ENCODE data around the gene ARHGAP28. TPM values are rescaled to one million over a fixed set of nuclear protein-coding genes. Genes with fewer than 3 reads are reported as not detected.

ARHGAP28 gene
- total and polyA plus RNA-seq, 5 donors: 0.93 to 6.1 (median 4.0) TPM

GRCh38 chr18:6732952-6733351, 3.4 kb downstream of the ARHGAP28 start:
- no peaks in the 10 kb centered on the region for H3K27me3 ChIP-seq (ENCODE audit: control insufficient read depth, insufficient read depth)
- no peak overlapping the region for H3K27ac ChIP-seq (ENCODE audit: low read length)
- no peaks in the 10 kb centered on the region for H3K9me3 ChIP-seq (ENCODE audit: control insufficient read depth, low read length)
- intact Hi-C loops (cut with DNase I): no loop called here
- ATAC-seq: no peak
- H3K4me1 ChIP-seq (ENCODE audit: control insufficient read depth, insufficient read depth, low read length): no peaks in the 10 kb centered on the region
- no peak for DNase-seq
- no peak overlapping the region for H3K4me3 ChIP-seq (ENCODE audit: low read length)
- 90% methylated on average over 2 of the region's 2 CpGs for WGBS

- intact Hi-C loops (cut with DNase I): no loop called here
- H3K9me3 ChIP-seq (ENCODE audit: control insufficient read depth, low read length): no peaks in the 10 kb centered on the region
- no peak for DNase-seq
- WGBS: 81% methylated on average over 1 of the region's 1 CpG
- no peaks in the 10 kb centered on the region for H3K27me3 ChIP-seq (ENCODE audit: control insufficient read depth, insufficient read depth)
- no peak overlapping the region for H3K4me3 ChIP-seq (ENCODE audit: low read length)
- no peaks in the 10 kb centered on the region for H3K4me1 ChIP-seq (ENCODE audit: control insufficient read depth, insufficient read depth, low read length)
- no peak for ATAC-seq
- H3K27ac ChIP-seq (ENCODE audit: low read length): no peak overlapping the region
Observed at GRCh38 chr18:6733758-6734157, 4.2 kb downstream of the ARHGAP28 start.

GRCh38 chr18:6734726-6735430, 5.4 kb downstream of the ARHGAP28 start:
- 91% methylated on average over 7 of the region's 7 CpGs for WGBS
- Histone ChIP-seq H3K4me1 (ENCODE audit: control insufficient read depth, insufficient read depth, low read length) (no peaks in the 10 kb centered on the region), H3K27ac (ENCODE audit: low read length) (no peak overlapping the region), H3K27me3 (ENCODE audit: control insufficient read depth, insufficient read depth) (no peaks in the 10 kb centered on the region), H3K9me3 (ENCODE audit: control insufficient read depth, low read length) (no peaks in the 10 kb centered on the region), H3K4me3 (ENCODE audit: low read length) (no peak overlapping the region)
- ATAC-seq (no peak), DNase-seq (no peak)
- intact Hi-C loops (cut with DNase I): no loop called here

GRCh38 chr18:6737833-6738232, 8.3 kb downstream of the ARHGAP28 start:
- no peak for ATAC-seq
- DNase-seq: no peak
- Histone ChIP-seq H3K27me3 (ENCODE audit: control insufficient read depth, insufficient read depth) (no peaks in the 10 kb centered on the region), H3K9me3 (ENCODE audit: control insufficient read depth, low read length) (no peaks in the 10 kb centered on the region), H3K27ac (ENCODE audit: low read length) (no peak overlapping the region), H3K4me3 (ENCODE audit: low read length) (no peak overlapping the region), H3K4me1 (ENCODE audit: control insufficient read depth, insufficient read depth, low read length) (peaks cover 2% of the 10 kb centered on the region)
- intact Hi-C loops (cut with DNase I): no loop called here

- H3K9me3 ChIP-seq (ENCODE audit: control insufficient read depth, low read length): no peaks in the 10 kb centered on the region
- DNase-seq: no peak
- no peak overlapping the region for H3K27ac ChIP-seq (ENCODE audit: low read length)
- intact Hi-C loops (cut with DNase I): no loop called here
- no peak for ATAC-seq
- no peak overlapping the region for H3K4me3 ChIP-seq (ENCODE audit: low read length)
- H3K4me1 ChIP-seq (ENCODE audit: control insufficient read depth, insufficient read depth, low read length): peaks cover 2% of the 10 kb centered on the region
- H3K27me3 ChIP-seq (ENCODE audit: control insufficient read depth, insufficient read depth): no peaks in the 10 kb centered on the region
- WGBS: 70% methylated on average over 4 of the region's 4 CpGs
Observed at GRCh38 chr18:6738622-6739021, 9.1 kb downstream of the ARHGAP28 start.

- H3K27me3 ChIP-seq (ENCODE audit: control insufficient read depth, insufficient read depth): no peaks in the 10 kb centered on the region
- peak overlapping the region; percentile 24 for H3K27ac ChIP-seq (ENCODE audit: low read length)
- peak in 2 of 3 donors; percentile 48 to 54 for DNase-seq
- no peaks in the 10 kb centered on the region for H3K9me3 ChIP-seq (ENCODE audit: control insufficient read depth, low read length)
- no peak overlapping the region for H3K4me3 ChIP-seq (ENCODE audit: low read length)
- WGBS: 15% methylated on average over 2 of the region's 2 CpGs
- peaks cover 2% of the 10 kb centered on the region for H3K4me1 ChIP-seq (ENCODE audit: control insufficient read depth, insufficient read depth, low read length)
- intact Hi-C loops (cut with DNase I): no loop called here
- ATAC-seq: peak; percentile 94 to 99
Observed at GRCh38 chr18:6741232-6741663, 11.7 kb downstream of the ARHGAP28 start.

GRCh38 chr18:6741786-6742185, 12.3 kb downstream of the ARHGAP28 start:
- Histone ChIP-seq H3K27me3 (ENCODE audit: control insufficient read depth, insufficient read depth) (no peaks in the 10 kb centered on the region), H3K27ac (ENCODE audit: low read length) (no peak overlapping the region), H3K4me1 (ENCODE audit: control insufficient read depth, insufficient read depth, low read length) (peaks cover 2% of the 10 kb centered on the region), H3K4me3 (ENCODE audit: low read length) (no peak overlapping the region), H3K9me3 (ENCODE audit: control insufficient read depth, low read length) (no peaks in the 10 kb centered on the region)
- DNase-seq: no peak
- ATAC-seq: no peak
- intact Hi-C loops (cut with DNase I): no loop called here
- WGBS: 60% methylated on average over 2 of the region's 2 CpGs

GRCh38 chr18:6743999-6744398, 14.5 kb downstream of the ARHGAP28 start:
- peaks cover 2% of the 10 kb centered on the region for H3K4me1 ChIP-seq (ENCODE audit: control insufficient read depth, insufficient read depth, low read length)

GRCh38 chr18:6744816-6745455, 15.4 kb downstream of the ARHGAP28 start:
- peaks cover 2% of the 10 kb centered on the region for H3K4me1 ChIP-seq (ENCODE audit: control insufficient read depth, insufficient read depth, low read length)
- no peaks in the 10 kb centered on the region for H3K27me3 ChIP-seq (ENCODE audit: control insufficient read depth, insufficient read depth)
- DNase-seq (no peak), ATAC-seq (no peak)
- H3K27ac ChIP-seq (ENCODE audit: low read length): no peak overlapping the region
- H3K9me3 ChIP-seq (ENCODE audit: control insufficient read depth, low read length): no peaks in the 10 kb centered on the region
- WGBS: 96% methylated on average over 1 of the region's 1 CpG
- intact Hi-C loops (cut with DNase I): no loop called here
- H3K4me3 ChIP-seq (ENCODE audit: low read length): no peak overlapping the region

More at GRCh38 chr18:6743999-6744398, 14.5 kb downstream of the ARHGAP28 start:
- intact Hi-C loops (cut with DNase I): no loop called here
- H3K9me3 ChIP-seq (ENCODE audit: control insufficient read depth, low read length): no peaks in the 10 kb centered on the region
- DNase-seq (no peak), ATAC-seq (no peak)
- no peak overlapping the region for H3K27ac ChIP-seq (ENCODE audit: low read length)
- H3K27me3 ChIP-seq (ENCODE audit: control insufficient read depth, insufficient read depth): no peaks in the 10 kb centered on the region
- no peak overlapping the region for H3K4me3 ChIP-seq (ENCODE audit: low read length)
- 78% methylated on average over 5 of the region's 5 CpGs for whole genome bisulfite sequencing

GRCh38 chr18:6745504-6746031, 16.1 kb downstream of the ARHGAP28 start:
- Histone ChIP-seq H3K27ac (ENCODE audit: low read length) (no peak overlapping the region), H3K4me3 (ENCODE audit: low read length) (no peak overlapping the region), H3K27me3 (ENCODE audit: control insufficient read depth, insufficient read depth) (no peaks in the 10 kb centered on the region), H3K9me3 (ENCODE audit: control insufficient read depth, low read length) (no peaks in the 10 kb centered on the region), H3K4me1 (ENCODE audit: control insufficient read depth, insufficient read depth, low read length) (peaks cover 2% of the 10 kb centered on the region)
- intact Hi-C loops (cut with DNase I): no loop called here
- ATAC-seq: no peak
- WGBS: 90% methylated on average over 5 of the region's 5 CpGs
- DNase-seq: no peak

- ATAC-seq (no peak), DNase-seq (no peak)
- intact Hi-C loops (cut with DNase I): no loop called here
- 85% methylated on average over 2 of the region's 2 CpGs for WGBS
- Histone ChIP-seq H3K27me3 (ENCODE audit: control insufficient read depth, insufficient read depth) (no peaks in the 10 kb centered on the region), H3K9me3 (ENCODE audit: control insufficient read depth, low read length) (no peaks in the 10 kb centered on the region), H3K4me1 (ENCODE audit: control insufficient read depth, insufficient read depth, low read length) (no peaks in the 10 kb centered on the region), H3K4me3 (ENCODE audit: low read length) (no peak overlapping the region), H3K27ac (ENCODE audit: low read length) (no peak overlapping the region)
Observed at GRCh38 chr18:6746386-6746960, 17.0 kb downstream of the ARHGAP28 start.

Measured in right cardiac atrium (tissue), 5 donors.